Glomerular endothelial cell (primary cell): ENCODE results near the gene DNAJC1. TPM values are rescaled to one million over a fixed set of nuclear protein-coding genes. Genes with fewer than 3 reads are reported as not detected.

Experiments used
- DNase-seq: peaks from one replicate; pipeline ENCODE4 v3.0.0-alpha.2; 2011; ENCODE audit warnings: low read depth, low spot score; ENCODE audit errors: extremely low read depth
- total RNA-seq: library from RNA; depleted of rRNA; stranded (reverse); fragments of >200 nt; gene quantifications from 2 replicates; pipeline ENCODE4 v1.2.3, GENCODE V29; 2015

DNAJC1 gene
- total RNA-seq, 1 donor from 2014 or later = 58.6 TPM

DNA sequence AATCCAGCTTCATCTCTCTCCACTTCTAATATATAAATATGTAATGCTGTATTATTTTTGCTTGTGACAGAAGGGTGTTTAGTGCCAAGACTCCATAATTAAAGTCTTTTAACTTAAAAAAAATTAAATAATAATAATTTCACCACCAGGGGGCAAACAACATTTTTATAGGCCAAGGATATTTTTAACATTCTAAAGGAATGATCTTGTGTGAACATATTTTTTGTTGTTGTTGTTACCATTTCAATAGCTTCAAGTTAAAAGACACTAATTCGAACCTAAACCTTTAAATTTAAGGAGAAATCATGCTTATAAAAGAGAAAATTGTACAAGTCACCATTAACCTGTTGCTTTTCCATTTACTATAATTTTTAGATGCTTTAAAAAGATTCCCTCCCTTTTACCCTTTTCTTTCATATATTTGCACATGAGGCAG lies 7.5 kb upstream of the DNAJC1 start:
- DNase-seq = no peak

DNA sequence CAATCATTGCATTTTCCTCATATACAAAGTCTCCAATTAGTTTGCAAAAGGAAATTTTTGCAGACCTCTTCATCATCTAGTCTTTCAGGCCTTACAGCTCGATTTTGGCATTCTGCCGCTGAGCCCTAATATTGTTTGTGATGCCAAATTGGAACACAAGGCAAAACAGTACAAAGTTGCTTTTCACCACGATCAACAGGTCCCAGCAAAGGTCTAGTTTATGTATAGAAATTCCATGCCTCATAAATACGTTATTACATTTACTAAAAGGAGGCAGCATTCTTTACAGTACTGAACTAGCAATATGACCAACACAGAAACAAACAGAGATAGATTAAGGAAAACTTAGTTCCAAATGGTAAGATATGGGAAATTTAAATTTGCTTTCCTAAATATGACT lies 7.0 kb upstream of the DNAJC1 start:
- no peak for DNase-seq

DNA sequence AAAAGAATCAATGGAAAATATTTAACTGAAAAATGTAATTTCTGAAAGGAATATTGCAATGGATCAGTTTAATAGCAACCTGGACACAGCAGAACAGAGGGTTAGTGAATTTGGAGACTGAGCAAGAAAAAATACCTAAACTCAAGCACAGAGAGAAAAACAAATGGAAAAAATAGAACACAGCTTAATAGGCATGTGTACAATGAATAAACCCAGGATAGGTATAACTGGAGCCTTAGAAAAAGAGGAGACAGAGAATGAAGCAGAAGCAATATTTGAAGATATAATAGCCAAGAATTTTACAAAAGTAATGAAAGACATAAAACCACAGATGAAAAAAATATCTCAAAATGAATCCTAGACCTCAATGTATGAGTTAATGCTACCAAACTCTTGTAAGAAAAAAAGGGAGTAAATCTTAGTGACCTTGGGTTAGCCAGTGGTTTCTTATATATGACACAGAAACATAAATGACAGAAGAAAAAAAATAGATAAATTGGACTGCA lies 2.9 kb upstream of the DNAJC1 start:
- no peak for DNase-seq

DNA sequence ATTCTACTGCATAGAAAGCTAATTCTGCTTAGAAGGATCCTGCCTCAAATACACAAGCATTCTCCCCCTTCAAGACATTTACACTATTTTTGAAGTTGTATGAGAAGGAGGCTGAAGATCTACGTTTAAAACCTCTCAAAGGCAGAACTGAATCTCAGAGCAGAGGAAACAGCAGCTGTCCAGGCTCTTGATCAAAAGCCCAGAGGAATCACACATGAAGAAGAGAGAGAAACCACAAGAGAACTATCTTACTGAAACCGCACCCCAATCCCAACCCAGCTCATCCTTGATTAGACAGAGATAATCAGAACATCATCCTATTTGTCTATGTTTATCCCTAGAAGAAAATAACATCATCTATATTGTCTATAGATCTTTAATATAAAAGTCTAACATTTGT lies 2.2 kb upstream of the DNAJC1 start:
- no peak for DNase-seq

DNA sequence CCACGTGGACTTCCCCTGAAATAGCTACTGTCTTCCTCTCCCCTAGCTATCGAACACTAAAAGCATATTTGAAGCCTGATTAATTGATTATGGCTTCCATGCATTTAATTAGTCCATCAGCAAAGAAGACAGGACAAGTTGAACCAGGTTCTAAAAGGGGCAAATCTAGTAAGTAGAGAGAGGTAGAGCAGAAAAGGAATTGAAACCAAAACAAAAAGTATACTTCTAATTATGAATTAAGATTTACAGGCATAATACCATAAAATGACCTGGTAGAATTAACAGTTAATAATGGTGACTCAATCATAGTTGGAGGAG lies 393 bp upstream of the DNAJC1 start:
- DNase-seq = no peak

DNA sequence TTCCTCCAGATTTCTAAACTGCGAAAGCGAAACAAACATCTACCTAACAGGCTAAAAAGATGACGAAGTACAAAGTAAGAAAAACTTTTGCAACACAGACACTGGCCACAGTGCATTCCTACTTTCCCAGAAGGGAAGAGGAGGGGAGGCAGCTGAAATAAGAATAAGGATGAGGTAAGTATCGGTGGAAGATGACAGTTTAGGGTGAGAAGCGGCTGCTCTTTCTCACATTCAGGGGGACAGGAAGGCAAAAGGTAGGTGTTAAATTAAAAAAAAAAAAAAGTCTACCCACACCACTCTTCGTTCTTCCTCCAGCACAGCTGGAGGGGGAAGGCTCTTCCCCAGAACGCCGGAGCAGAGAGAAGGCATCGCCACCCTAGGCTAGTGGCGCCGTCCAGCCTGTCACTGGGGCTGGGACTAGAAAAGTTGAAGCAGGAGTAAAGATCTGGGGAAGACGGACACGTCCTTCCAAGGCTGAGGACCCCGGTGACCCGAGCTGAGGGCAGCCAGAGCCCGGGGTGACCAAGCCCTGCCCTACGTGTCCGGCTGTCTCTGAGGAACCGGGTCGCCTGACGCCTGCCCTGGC lies 846 bp downstream of the DNAJC1 start:
- DNase-seq = no peak

DNA sequence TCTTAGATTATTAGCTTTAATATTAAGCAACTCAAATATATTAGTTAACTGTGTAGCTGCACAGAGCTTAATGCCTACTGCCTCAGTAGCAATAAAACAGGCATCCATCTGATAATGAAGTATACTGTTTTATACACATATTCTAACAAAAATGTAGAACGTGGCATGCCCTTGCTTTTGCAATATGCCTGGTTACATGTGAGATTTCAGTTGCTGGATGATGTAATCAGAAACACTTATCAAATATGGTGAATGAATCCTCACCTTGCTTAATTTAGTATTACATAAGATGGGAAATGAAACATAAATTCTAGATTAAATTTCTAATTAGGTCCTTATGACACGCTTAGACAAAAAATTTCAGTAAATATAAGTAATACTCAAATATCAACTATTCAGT lies 8.0 kb downstream of the DNAJC1 start:
- DNase-seq = no peak

DNA sequence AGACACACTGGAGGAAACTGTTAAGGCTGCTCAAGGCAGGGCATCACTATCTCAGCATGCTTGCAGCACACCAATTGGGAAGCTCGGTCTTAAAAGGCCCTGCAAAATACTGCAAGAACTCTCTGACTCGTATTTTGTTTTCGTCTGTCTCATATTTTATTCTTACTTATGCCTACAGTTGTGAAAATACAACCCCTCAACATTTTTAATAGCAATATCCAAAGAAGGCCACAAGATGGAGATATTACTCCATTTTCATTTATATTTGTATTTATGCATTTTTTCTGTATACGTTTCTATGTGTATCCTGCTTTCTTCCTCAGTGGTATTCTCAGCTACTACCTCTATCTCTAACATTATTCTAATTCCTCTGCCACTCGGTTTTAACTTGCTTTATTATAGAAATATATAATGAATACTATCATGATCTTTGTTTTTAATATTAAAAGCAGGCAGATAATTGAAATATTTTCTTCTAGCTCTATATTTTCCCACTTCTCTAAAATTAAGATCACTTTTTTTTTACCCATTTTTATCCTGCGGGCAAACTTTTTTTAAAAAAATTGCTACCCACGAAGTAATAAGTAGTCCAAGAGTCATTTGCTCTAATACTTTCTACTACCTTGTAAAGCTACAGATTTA lies 10.0 kb downstream of the DNAJC1 start:
- no peak for DNase-seq

DNA sequence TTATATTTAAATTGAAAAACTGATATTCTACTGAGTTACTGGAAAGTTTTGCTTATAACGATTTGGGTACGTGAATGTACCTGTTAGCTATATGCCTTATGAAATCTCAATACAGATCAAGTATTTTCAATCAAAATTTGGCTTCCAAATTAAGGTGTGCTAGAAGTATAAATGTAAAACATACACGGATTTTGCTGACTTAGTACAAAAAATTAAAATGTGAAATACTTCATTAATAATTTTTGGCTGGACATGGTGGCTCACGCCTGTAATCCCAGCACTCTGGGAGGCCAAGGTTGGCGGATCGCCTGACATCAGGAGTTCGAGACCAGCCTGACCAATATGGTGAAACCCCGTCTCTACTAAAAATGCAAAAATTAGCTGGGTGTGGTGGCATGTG lies 11.7 kb downstream of the DNAJC1 start:
- no peak for DNase-seq

DNA sequence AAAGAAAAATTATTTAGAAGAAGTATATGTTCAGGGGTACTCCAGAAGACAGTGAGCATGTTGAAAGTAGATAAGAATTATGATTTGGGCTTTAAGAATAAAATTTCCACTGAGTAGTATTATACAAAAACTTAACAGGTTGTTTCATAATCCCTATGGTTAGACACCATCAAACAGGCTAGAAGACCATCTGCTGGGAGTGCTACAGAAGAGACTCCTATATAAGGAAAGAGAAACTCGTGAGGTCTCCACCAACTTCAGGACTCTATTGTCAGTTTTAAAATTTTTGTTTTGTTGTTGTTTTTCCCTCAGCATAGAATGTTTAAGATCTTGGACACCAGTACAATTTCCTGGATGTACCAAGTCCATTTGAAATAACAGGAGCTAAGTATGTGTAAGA lies 13.1 kb downstream of the DNAJC1 start:
- no peak for DNase-seq

DNA sequence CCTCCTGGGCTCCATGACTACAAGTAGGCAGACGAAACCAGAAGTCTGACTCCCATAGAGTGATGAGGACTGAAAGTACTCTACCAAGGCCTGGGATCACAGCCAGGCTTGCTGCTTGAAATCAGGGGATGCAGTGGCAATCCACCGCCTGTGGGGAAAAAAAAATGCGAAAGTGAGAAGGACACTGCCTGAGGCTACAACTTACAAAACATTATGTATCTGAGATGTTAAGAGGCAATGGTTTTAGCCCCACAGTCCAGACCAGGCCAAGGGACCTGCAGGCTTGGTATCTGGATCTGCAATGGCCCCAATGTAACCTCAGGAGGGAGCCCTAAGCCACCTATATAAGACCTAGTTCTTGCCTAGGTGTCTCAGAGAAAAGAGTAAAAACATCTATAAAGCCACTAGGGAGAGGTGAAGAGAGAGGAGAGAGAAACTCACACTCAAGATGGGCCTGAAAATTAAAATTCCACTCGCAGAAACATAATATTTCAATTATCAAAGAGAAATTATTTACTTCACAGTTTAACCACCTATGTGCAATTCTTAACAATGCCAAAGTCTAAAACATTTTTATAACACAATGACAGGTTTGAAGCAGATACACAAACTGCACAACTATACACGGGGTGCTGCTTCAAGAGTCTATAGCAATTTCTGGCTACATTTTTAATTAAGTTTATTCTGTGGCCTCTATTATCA lies 13.9 kb downstream of the DNAJC1 start:
- no peak for DNase-seq

DNA sequence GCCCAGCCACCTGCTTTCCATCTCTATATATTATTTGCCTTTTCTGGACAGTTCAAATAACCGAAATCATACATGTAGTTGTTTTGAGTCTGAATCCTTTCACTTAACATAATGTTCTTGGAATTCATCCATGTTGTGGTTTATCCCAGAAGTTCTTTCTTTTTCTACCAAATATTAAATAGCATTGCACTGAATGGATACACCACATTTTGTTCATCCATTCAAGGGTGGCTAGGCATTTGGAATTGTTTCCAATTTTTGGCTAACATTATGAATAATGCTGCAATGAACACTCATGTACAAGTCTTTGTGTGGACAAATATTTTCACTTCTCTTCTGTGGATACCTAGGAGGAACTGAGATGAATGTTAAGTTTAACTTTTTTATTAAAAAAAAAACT lies 18.0 kb downstream of the DNAJC1 start:
- DNase-seq = no peak

DNA sequence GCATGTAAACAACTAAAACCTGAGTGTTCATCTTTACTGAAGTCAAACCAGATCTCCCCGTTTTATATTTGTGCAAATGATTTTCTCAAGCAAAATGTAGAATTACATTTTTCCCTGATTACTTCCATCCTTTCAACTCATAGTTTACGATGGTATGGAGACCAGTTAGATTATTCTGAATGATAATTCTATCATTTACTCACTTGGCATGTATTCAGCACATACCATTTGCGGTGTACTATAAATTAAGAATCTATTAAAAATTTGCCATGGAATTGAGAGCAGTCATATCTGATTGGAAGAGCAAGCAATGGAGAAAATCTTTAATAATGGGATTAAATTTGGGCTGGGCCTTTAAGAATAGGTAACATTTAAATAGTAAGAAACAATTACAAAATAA lies 22.4 kb downstream of the DNAJC1 start:
- no peak for DNase-seq

DNA sequence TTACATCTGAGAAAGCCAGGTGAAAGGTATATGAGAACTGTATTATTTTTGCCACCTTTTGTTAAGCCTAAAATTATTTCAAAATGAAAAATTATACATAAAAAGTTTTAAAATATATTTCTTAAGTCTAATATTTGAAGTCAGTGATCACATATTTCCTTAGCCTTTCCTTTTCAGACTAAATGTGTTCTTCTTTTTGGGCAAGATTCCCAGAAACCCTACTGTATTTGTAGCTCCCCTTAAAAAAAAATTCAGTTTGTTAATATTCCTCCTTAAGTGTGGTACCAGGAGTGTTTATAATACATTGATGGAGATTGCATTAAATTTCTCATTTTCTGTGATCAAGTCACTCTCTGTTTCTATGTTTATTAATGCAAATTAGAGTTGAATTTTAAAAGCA lies 22.8 kb downstream of the DNAJC1 start:
- DNase-seq = no peak

DNA sequence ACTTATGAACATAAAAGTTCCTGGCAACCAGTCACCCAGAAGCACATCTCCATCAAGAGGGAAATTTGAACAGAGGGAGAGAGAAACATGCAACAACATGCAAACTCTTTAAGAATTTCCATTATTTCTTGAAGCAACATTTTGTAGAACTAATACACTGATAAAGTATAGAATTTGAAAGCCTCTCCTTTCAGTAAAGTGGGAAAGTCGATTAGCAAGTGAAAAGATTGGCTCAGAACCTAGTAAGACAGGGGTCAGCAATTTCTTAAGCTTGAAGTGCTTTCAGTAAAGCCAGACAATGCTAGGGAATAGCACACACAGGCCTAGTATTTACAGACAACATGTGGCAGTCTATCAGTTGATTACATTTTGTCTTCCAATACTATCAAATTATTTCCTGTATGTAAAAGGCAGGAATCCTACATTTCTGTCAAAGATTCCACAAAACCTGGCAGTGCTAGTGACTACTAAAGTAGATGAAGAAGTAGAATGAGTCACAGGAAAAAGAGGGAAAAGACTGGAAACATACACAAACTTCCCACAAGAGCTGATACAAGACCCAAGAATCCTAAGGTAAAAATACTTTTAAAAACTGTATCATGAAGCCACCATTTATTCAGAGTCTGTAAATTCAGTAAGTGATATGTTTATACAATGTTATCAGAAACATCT lies 25.2 kb downstream of the DNAJC1 start:
- no peak for DNase-seq

DNA sequence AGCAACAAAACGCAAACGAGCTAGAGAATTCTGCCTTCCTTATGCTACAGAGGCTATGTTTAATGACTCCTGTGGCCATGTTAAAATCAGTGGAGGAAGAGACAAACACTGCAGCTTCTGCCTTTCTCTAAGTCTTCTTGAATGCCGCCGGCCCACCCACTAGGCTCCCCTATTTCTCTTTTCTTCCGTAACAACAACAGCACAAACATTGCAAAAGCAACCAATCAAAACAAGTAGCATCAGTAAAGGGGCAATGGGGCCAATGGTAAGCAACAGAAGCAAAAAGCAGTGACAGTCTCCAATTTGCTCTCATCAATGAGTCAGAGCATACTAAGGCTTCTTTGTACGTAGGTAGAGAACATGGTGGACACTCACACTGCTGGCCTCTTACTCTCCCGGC lies 26.8 kb downstream of the DNAJC1 start:
- DNase-seq = no peak

DNA sequence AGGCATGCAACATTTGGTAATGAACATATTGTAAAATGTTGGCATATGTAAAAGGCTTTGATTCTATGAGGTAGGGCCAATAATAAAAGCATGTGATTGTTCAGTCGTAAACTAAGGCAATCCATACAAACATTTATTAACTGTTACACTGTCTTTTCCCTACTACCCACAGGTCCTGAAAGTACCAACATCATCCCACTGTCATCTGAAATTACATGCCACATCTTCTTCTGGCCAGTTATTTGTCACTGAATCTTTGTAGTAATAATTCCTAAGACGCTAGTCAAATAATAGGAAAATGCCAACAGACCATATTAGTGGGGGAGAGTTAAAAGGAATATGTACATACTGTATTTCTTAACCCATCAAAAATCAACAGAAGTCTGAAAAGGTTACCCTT lies 27.2 kb downstream of the DNAJC1 start:
- no peak for DNase-seq

DNA sequence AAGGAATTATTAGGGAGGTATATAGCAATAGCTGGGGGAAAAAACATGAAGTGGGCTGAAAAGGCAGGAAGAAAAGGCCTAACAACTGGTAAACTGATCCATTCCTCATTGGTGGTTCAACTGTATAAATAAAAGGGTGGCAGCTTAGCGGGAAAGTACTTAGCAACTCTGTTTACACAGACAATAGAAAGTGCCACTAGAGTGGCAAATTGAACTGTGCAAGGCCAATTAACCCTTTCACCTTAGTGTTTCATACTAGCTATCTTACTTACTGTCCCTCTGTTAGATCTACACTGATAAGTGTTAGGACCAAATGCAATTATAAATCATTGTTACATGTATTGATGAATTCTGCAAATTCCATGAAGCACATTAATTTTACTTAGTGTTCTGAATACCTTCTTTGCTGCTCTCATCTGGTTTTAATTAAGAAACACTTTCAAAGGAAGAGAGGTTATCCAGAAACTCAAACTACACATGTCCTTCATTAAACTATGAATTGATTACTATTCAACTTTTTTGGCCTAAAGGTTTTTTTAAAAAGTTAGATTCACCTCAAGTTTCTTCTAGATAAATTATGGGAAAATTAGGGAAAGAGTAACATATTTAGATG lies 28.0 kb downstream of the DNAJC1 start:
- no peak for DNase-seq

DNA sequence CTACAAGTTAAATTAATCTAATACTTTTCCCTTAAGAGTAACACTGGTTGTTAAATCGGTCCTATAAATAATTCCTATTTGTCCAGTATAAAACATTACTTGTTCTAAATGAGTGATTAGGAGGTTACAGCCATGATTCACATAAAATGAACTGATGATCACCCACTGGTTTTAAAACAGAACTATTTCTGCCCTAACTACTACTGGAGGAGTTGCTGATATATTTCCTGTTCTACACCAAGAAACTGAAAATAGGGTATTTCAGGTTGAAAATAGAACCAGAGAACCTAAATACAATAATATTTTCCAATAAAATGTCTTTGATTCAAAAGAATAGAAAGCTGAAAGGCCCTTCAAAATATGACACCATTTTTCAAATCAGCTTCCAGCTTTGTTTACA lies 30.9 kb downstream of the DNAJC1 start:
- DNase-seq = no peak

DNA sequence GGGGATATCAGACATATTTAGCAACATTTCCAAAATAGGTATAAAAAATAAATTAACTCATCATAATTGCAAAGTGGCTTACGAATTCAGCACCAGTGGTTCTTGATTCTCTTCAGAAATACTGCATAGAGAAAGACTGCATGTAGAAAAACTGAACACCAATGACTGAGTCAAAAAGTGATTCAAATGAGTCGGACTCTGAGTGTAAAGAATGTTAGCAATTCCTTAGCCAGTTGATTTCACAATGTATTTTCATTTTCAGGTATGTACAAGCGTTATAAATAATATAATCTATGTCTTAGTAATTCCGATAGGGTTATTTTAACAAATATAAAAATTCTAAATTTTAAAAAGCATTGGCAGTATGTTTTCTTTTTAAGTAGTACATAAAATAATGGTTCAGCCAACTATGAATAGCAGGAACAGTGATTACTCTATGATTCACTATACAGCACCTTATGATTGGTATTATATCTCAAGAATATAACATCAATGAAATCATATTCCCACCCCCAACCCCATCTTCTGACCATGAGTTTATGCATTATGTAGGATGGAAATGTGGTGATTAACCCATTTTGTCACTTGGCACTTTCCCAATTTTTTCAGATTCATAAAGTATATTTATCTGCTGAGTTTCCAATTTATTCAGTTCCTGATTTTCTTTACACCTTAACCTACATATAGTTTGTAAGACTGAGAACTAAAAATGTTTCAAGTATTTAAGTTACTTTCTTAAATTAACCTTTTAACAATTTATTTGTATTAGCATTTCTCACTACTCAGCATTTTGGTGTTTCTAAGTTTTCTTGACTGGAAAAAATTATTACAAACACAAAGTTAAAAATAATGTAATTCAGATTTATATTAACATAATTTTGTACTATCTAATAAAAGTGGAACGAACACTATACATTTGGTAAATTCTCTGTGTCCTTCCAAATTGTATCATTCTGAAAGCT lies 33.9 kb downstream of the DNAJC1 start:
- no peak for DNase-seq
